Memory B cell (primary cell): ENCODE results near the gene CALD1.

ENCODE experiments used
- ATAC-seq: fragments of 150-1000 bp; cut with Tn5 transposase; 2 replicates; pipeline ENCODE4 v1.10.0; 2021; ENCODE audit warnings: low read depth, mild to moderate bottlenecking, moderate library complexity
- DNase-seq, 2 donors: peaks; one replicate each; pipeline ENCODE4 v3.0.0; 2022; ENCODE audit warnings: low spot score in 2 of 2
- H3K27ac Mint-ChIP-seq: one replicate; pipeline ENCODE4 v1.8.0; 2022; ENCODE audit warnings: mild to moderate bottlenecking, moderate library complexity, mixed read lengths
- H3K27me3 Mint-ChIP-seq: one replicate; pipeline ENCODE4 v1.8.0; 2022; ENCODE audit warnings: mixed read lengths
- H3K36me3 Mint-ChIP-seq: one replicate; pipeline ENCODE4 v1.8.0; 2022; ENCODE audit warnings: mild to moderate bottlenecking, mixed read lengths
- H3K4me1 Mint-ChIP-seq: one replicate; pipeline ENCODE4 v1.8.0; 2022; ENCODE audit warnings: mixed read lengths
- H3K4me3 Mint-ChIP-seq: one replicate; pipeline ENCODE4 v1.8.0; 2022; ENCODE audit warnings: mild to moderate bottlenecking, moderate library complexity, mixed read lengths
- H3K9me3 Mint-ChIP-seq: one replicate; pipeline ENCODE4 v1.8.0; 2022; ENCODE audit warnings: mixed read lengths

Gene CALD1

GRCh38 chr7:134941185-134941900 lies 161.9 kb downstream of the CALD1 start:
- H3K4me1 Mint-ChIP-seq: peaks cover 3% of the 10 kb centered on the region
- no peak overlapping the region for H3K27ac Mint-ChIP-seq
- peaks cover 1% of the 10 kb centered on the region for H3K27me3 Mint-ChIP-seq
- ATAC-seq: no peak
- H3K36me3 Mint-ChIP-seq: no peaks in the 10 kb centered on the region
- no peak for DNase-seq
- no peaks in the 10 kb centered on the region for H3K9me3 Mint-ChIP-seq
- H3K4me3 Mint-ChIP-seq: no peak overlapping the region

- ATAC-seq (no peak), DNase-seq (no peak)
- H3K27me3 Mint-ChIP-seq: peaks cover 2% of the 10 kb centered on the region
- no peak overlapping the region for H3K4me3 Mint-ChIP-seq
- no peaks in the 10 kb centered on the region for H3K9me3 Mint-ChIP-seq
- peaks cover 3% of the 10 kb centered on the region for H3K4me1 Mint-ChIP-seq
- no peaks in the 10 kb centered on the region for H3K36me3 Mint-ChIP-seq
- no peak overlapping the region for H3K27ac Mint-ChIP-seq
Measured at GRCh38 chr7:134941952-134942351, 162.5 kb downstream of the CALD1 start.

- Mint-ChIP-seq H3K9me3 (no peaks in the 10 kb centered on the region), H3K4me3 (no peak overlapping the region)
Measured at GRCh38 chr7:134942690-134943466, 163.4 kb downstream of the CALD1 start.

GRCh38 chr7:134943785-134944400 lies 164.5 kb downstream of the CALD1 start:
- DNase-seq: peak in 1 of 2 donors; percentile 6
- ATAC-seq: peak; percentile 77
- H3K9me3 Mint-ChIP-seq: no peaks in the 10 kb centered on the region
- no peak overlapping the region for H3K4me3 Mint-ChIP-seq
- H3K36me3 Mint-ChIP-seq: no peaks in the 10 kb centered on the region
- peaks cover 3% of the 10 kb centered on the region for H3K4me1 Mint-ChIP-seq
- H3K27ac Mint-ChIP-seq: no peak overlapping the region
- peaks cover 7% of the 10 kb centered on the region for H3K27me3 Mint-ChIP-seq

More at GRCh38 chr7:134942690-134943466, 163.4 kb downstream of the CALD1 start:
- DNase-seq (no peak), ATAC-seq (no peak)
- no peaks in the 10 kb centered on the region for H3K36me3 Mint-ChIP-seq
- H3K27me3 Mint-ChIP-seq: peaks cover 7% of the 10 kb centered on the region
- no peak overlapping the region for H3K27ac Mint-ChIP-seq
- peaks cover 3% of the 10 kb centered on the region for H3K4me1 Mint-ChIP-seq

- Mint-ChIP-seq H3K36me3 (no peaks in the 10 kb centered on the region), H3K27ac (no peak overlapping the region), H3K4me1 (peaks cover 3% of the 10 kb centered on the region), H3K4me3 (no peak overlapping the region), H3K9me3 (no peaks in the 10 kb centered on the region), H3K27me3 (peaks cover 7% of the 10 kb centered on the region)
- ATAC-seq (no peak), DNase-seq (no peak)
Measured at GRCh38 chr7:134945691-134946090, 166.3 kb downstream of the CALD1 start.

GRCh38 chr7:134946260-134946659 lies 166.8 kb downstream of the CALD1 start:
- no peak for ATAC-seq
- no peaks in the 10 kb centered on the region for H3K9me3 Mint-ChIP-seq
- H3K4me1 Mint-ChIP-seq: peaks cover 3% of the 10 kb centered on the region
- peaks cover 2% of the 10 kb centered on the region for H3K36me3 Mint-ChIP-seq
- H3K27me3 Mint-ChIP-seq: peaks cover 6% of the 10 kb centered on the region
- no peak overlapping the region for H3K4me3 Mint-ChIP-seq
- H3K27ac Mint-ChIP-seq: no peak overlapping the region
- DNase-seq: no peak

GRCh38 chr7:134947329-134947728 lies 167.9 kb downstream of the CALD1 start:
- Mint-ChIP-seq H3K4me1 (peaks cover 3% of the 10 kb centered on the region), H3K36me3 (peaks cover 2% of the 10 kb centered on the region), H3K27me3 (peaks cover 6% of the 10 kb centered on the region), H3K4me3 (no peak overlapping the region), H3K27ac (no peak overlapping the region), H3K9me3 (no peaks in the 10 kb centered on the region)
- no peak for DNase-seq
- no peak for ATAC-seq

- peaks cover 3% of the 10 kb centered on the region for H3K4me1 Mint-ChIP-seq
- H3K4me3 Mint-ChIP-seq: no peak overlapping the region
- H3K9me3 Mint-ChIP-seq: no peaks in the 10 kb centered on the region
- no peak for DNase-seq
- H3K36me3 Mint-ChIP-seq: peaks cover 2% of the 10 kb centered on the region
- H3K27ac Mint-ChIP-seq: no peak overlapping the region
- H3K27me3 Mint-ChIP-seq: peaks cover 6% of the 10 kb centered on the region
- ATAC-seq: no peak
Measured at GRCh38 chr7:134947831-134948230, 168.4 kb downstream of the CALD1 start.

GRCh38 chr7:134948246-134948645 lies 168.8 kb downstream of the CALD1 start:
- Mint-ChIP-seq H3K36me3 (peaks cover 2% of the 10 kb centered on the region), H3K27ac (no peak overlapping the region), H3K4me3 (no peak overlapping the region), H3K9me3 (no peaks in the 10 kb centered on the region), H3K4me1 (peaks cover 3% of the 10 kb centered on the region), H3K27me3 (peaks cover 6% of the 10 kb centered on the region)
- no peak for ATAC-seq
- DNase-seq: no peak

GRCh38 chr7:134948736-134949135 lies 169.3 kb downstream of the CALD1 start:
- DNase-seq: no peak
- Mint-ChIP-seq H3K4me1 (peaks cover 2% of the 10 kb centered on the region), H3K36me3 (peaks cover 2% of the 10 kb centered on the region), H3K9me3 (no peaks in the 10 kb centered on the region), H3K27me3 (peaks cover 6% of the 10 kb centered on the region), H3K4me3 (no peak overlapping the region), H3K27ac (no peak overlapping the region)
- no peak for ATAC-seq

- Mint-ChIP-seq H3K27ac (no peak overlapping the region), H3K4me1 (no peaks in the 10 kb centered on the region), H3K4me3 (no peak overlapping the region), H3K27me3 (peaks cover 6% of the 10 kb centered on the region), H3K9me3 (no peaks in the 10 kb centered on the region), H3K36me3 (peaks cover 2% of the 10 kb centered on the region)
- DNase-seq (no peak), ATAC-seq (no peak)
Measured at GRCh38 chr7:134949171-134949570, 169.7 kb downstream of the CALD1 start.

GRCh38 chr7:134954197-134955082 lies 175.0 kb downstream of the CALD1 start:
- DNase-seq (peak in 1 of 2 donors; percentile 23), ATAC-seq (no peak)
- H3K4me1 Mint-ChIP-seq: no peaks in the 10 kb centered on the region
- no peak overlapping the region for H3K27ac Mint-ChIP-seq
- no peaks in the 10 kb centered on the region for H3K9me3 Mint-ChIP-seq
- peaks cover 2% of the 10 kb centered on the region for H3K36me3 Mint-ChIP-seq
- no peak overlapping the region for H3K4me3 Mint-ChIP-seq
- H3K27me3 Mint-ChIP-seq: no peaks in the 10 kb centered on the region

GRCh38 chr7:134957005-134957404 lies 177.6 kb downstream of the CALD1 start:
- Mint-ChIP-seq H3K4me1 (no peaks in the 10 kb centered on the region), H3K9me3 (no peaks in the 10 kb centered on the region), H3K4me3 (no peak overlapping the region), H3K36me3 (no peaks in the 10 kb centered on the region), H3K27me3 (no peaks in the 10 kb centered on the region), H3K27ac (no peak overlapping the region)
- ATAC-seq (no peak), DNase-seq (no peak)
